HG03457 (cell line): ENCODE data around the gene MGAT4A.
"Not testable (repeated sequence)": the region's sequence is repeated elsewhere in the genome, so short reads cannot be mapped to it uniquely, and the experiment has no call there.

Source experiments
- ATAC-seq: cut with Tn5 transposase; IDR thresholded peaks from one replicate; pipeline ENCODE4 v1.9.1; 2021; ENCODE audit warnings: moderate number of reproducible peaks; ENCODE audit not compliant: unreplicated experiment

The MGAT4A gene

GRCh38 chr2:98659491-98659840, 71.5 kb downstream of the MGAT4A start:
- not testable (repeated sequence) for ATAC-seq

GRCh38 chr2:98658816-98659490, 72.0 kb downstream of the MGAT4A start:
- ATAC-seq, result no peak

- ATAC-seq, result no peak
These were observed 74.1 kb downstream of the MGAT4A start for GRCh38 chr2:98656800-98657199.

GRCh38 chr2:98654699-98655495, 76.0 kb downstream of the MGAT4A start:
- ATAC-seq, result no peak

- ATAC-seq, result no peak
These were observed 79.9 kb downstream of the MGAT4A start for GRCh38 chr2:98650998-98651397.

GRCh38 chr2:98649992-98650375, 80.9 kb downstream of the MGAT4A start:
- no peak for ATAC-seq

GRCh38 chr2:98649135-98649991, 81.6 kb downstream of the MGAT4A start:
- ATAC-seq, result no peak

- ATAC-seq, result no peak
These were observed 82.5 kb downstream of the MGAT4A start for GRCh38 chr2:98648451-98648850.

GRCh38 chr2:98647636-98648035, 83.3 kb downstream of the MGAT4A start:
- ATAC-seq, result no peak

- no peak for ATAC-seq
These were observed 87.3 kb downstream of the MGAT4A start for GRCh38 chr2:98643496-98644100.

GRCh38 chr2:98637401-98638147, 93.4 kb downstream of the MGAT4A start:
- peak; percentile 84 for ATAC-seq

- ATAC-seq, result no peak
These were observed 96.4 kb downstream of the MGAT4A start for GRCh38 chr2:98634406-98635092.

GRCh38 chr2:98632351-98632750, 98.6 kb downstream of the MGAT4A start:
- ATAC-seq, result no peak

GRCh38 chr2:98623657-98624056, 107.3 kb downstream of the MGAT4A start:
- ATAC-seq, result no peak

- no peak for ATAC-seq
These were observed 113.8 kb downstream of the MGAT4A start for GRCh38 chr2:98617149-98617548.

- no peak for ATAC-seq
These were observed 115.5 kb downstream of the MGAT4A start for GRCh38 chr2:98615481-98615880.

GRCh38 chr2:98614024-98614739, 116.8 kb downstream of the MGAT4A start:
- ATAC-seq, result no peak

GRCh38 chr2:98608962-98609604, 121.8 kb downstream of the MGAT4A start:
- no peak for ATAC-seq
